ENCODE measurements around the gene ASB12.

- TF ChIP-seq EZH2 (IDR thresholded peaks at IDR 0.05; ENCODE audit: borderline replicate concordance, low read depth, low read length, severe bottlenecking) (no peak), POLR2A (IDR thresholded peaks at IDR 0.05; ENCODE audit: low read depth, low read length) (no peak), POLR2AphosphoS5 (IDR thresholded peaks at IDR 0.05; ENCODE audit: insufficient read depth, low read depth, low read length) (no peak), CTCF (IDR thresholded peaks at IDR 0.05; ENCODE audit: extremely low read depth in 1 of 2, insufficient read depth in 1 of 2, low read depth in 1 of 2, low read length in 2 of 2) (no peak), GATA2 (IDR thresholded peaks at IDR 0.05; ENCODE audit: insufficient read depth, insufficient read length, low read depth, low read length) (no peak), JUN (IDR thresholded peaks at IDR 0.05; ENCODE audit: borderline replicate concordance, insufficient read depth, insufficient read length, low read depth) (no peak)
- TF ChIP-seq, protein P1, sequence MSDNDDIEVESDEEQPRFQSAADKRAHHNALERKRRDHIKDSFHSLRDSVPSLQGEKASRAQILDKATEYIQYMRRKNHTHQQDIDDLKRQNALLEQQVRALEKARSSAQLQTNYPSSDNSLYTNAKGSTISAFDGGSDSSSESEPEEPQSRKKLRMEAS (IDR thresholded peaks at IDR 0.05; ENCODE audit: insufficient read depth, insufficient read length) = no peak
Observed at GRCh38 chrX:64192040-64192439, 38.4 kb downstream of the ASB12 start.
